ENCODE data around the gene OOSP2. TPM values are rescaled to one million over a fixed set of nuclear protein-coding genes. Genes with fewer than 3 reads are reported as not detected.

The OOSP2 gene
- total RNA-seq, 1 donor: not detected

Other genes with a start within 250 kb of the OOSP2 start
- gene MRPL16, start 229.6 kb upstream of the OOSP2 start, total RNA-seq: 21.8 TPM
- gene CBLIF, start 194.9 kb upstream of the OOSP2 start, total RNA-seq: not detected
- 0.52 TPM for gene TCN1, start 173.9 kb upstream of the OOSP2 start, total RNA-seq
- not detected for gene OOSP3, start 161.6 kb upstream of the OOSP2 start, total RNA-seq
- not detected for gene OOSP1, start 102.0 kb upstream of the OOSP2 start, total RNA-seq
- gene OOSP4A, start 76.4 kb upstream of the OOSP2 start, total RNA-seq: not detected
- not detected for gene OOSP4B, start 23.2 kb upstream of the OOSP2 start, total RNA-seq
- 0.31 TPM for gene MS4A3, start 16.3 kb downstream of the OOSP2 start, total RNA-seq
- gene MS4A2, start 48.3 kb downstream of the OOSP2 start, total RNA-seq: 0.63 TPM
- 237 TPM for gene MS4A6A, start 142.7 kb downstream of the OOSP2 start, total RNA-seq
- 1.4 TPM for gene MS4A4E, start 202.7 kb downstream of the OOSP2 start, total RNA-seq
- 3.0 TPM for gene MS4A4A, start 240.3 kb downstream of the OOSP2 start, total RNA-seq